GM20000 (cell line): ENCODE results near the gene FGFBP1.

Experiments
- DNase-seq: peaks from one replicate; pipeline ENCODE4 v3.0.0; 2012; ENCODE audit warnings: low spot score
- CTCF ChIP-seq: IDR thresholded peaks from 2 replicates; pipeline ENCODE4 v1.5.1; 2012; ENCODE audit warnings: mild to moderate bottlenecking, control low read depth; ENCODE audit errors: extremely low read depth, missing control alignments

The FGFBP1 gene

DNA sequence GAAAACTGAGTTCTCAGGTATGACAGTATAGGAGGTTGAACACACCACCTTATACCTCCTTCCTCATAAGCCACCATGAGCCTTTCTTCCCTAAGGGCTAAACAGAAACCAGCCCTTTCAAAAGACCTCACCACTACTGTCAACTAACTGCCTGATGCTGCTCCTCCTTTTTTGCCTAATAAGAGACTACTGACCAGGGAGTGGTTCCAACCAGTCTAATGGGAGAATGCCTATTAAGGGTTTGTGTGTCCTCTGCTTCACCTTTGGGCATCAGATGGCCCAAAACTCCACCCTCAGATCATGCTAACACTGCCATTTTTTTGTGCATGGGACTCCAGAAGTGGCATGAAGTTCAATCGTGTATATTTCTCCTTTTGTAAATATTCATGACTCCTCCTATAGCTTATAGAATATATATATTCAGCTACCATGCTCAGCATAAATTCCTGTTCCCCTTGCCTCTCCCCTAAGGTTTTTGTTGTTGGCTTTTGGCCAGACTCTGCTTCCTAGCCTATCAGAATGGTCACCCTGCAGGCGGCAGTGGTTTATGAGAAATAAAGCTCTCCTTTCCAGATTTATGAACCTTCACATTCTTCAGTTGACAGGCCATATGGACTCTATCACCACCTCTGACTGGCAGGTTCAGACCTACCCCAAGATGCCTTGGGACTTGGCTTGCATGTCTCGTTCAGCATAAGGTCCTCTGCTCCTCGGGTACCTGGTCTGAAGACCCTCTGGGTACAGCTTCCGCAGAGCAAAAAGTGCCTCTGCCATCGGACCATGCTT lies 28.2 kb downstream of the FGFBP1 start:
- DNase-seq, result no peak
- no peak for TF ChIP-seq CTCF

DNA sequence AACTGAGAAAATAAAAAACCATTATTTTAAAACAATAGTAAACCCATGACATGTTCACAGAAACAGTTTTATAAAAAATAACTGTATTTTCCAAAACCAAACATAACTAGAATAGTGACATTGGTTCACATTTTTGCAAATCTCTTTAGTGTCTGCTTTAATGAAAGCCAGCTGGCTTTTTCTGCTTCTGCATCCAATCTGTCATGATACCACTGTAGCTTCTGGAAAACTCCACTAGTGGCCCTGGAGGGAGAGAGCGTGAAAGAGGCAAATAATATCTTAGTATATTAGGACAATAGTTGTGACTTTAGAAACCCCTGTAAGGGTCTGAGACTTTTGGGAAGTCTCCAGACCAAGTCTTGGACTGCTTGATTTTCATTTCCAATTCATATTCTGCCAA lies 31.1 kb downstream of the FGFBP1 start:
- TF ChIP-seq CTCF, result no peak
- no peak for DNase-seq

- no peak for DNase-seq
- TF ChIP-seq CTCF, result no peak
Observed at GRCh38 chr4:15906020-15906443, 32.5 kb downstream of the FGFBP1 start.

DNA sequence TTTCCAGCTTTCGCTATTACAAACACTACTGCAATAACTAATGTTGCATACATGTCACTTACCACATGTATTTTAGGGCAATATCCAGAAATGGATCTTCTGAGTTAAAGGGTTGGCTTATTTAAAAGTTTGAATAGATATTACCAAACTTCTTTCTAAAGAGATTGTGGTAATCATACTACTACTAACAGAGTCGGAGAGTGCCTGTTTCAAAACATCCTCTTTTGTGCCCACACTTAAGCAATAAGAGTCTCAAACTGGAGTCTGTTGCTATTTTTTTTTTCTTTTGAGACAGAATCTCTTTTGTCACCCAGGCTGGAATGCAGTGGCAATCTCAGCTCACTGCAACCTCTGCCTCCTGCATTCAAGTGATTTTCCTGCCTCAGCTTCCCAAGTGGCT lies 35.8 kb downstream of the FGFBP1 start:
- no peak for TF ChIP-seq CTCF
- no peak for DNase-seq

GRCh38 chr4:15901998-15902397 lies 36.5 kb downstream of the FGFBP1 start:
- no peak for DNase-seq
- no peak for TF ChIP-seq CTCF

DNA sequence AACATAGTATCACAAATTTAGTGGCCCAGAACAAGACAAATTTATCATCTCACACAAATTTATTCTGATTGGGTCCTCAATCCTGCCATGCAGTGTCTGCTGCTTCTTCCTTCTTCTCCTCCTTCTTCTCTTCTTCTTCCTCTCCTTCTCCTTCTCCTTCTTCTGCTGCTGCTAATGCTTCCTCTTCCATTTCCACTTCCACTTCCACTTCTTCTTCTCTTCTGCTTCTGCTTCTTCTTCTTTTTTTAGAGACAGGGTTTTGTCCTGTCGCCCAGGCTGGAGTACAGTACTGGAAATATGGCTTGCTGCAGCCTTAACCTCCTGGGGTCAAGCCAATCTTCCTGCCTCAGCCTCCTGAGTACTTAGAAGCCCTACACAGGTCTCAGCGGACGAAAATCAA lies 37.5 kb downstream of the FGFBP1 start:
- DNase-seq, result no peak
- TF ChIP-seq CTCF, result no peak

GRCh38 chr4:15899511-15899910 lies 39.0 kb downstream of the FGFBP1 start:
- no peak for DNase-seq
- TF ChIP-seq CTCF, result no peak
